MG63 (cell line): ENCODE measurements around the gene GFY. TPM values are rescaled to one million over a fixed set of nuclear protein-coding genes. Genes with fewer than 3 reads are reported as not detected.

Experiments
- DNase-seq: peaks from one replicate; pipeline ENCODE4 v3.0.0-alpha.2; 2020
- H3K27me3 ChIP-seq: fragments of 250-450 bp; sonication (Bioruptor Pico); 2 replicates; pipeline ENCODE4 v1.5.1; 2020; ENCODE audit warnings: mild to moderate bottlenecking, moderate library complexity
- H3K36me3 ChIP-seq: fragments of 250-450 bp; sonication (Bioruptor Pico); 2 replicates; pipeline ENCODE4 v1.5.1; 2020; ENCODE audit warnings: mild to moderate bottlenecking, moderate library complexity
- H3K4me3 ChIP-seq: fragments of 250-450 bp; sonication (Bioruptor Pico); 2 replicates; pipeline ENCODE4 v1.5.1; 2020; ENCODE audit warnings: mild to moderate bottlenecking, moderate library complexity
- H3K9me3 ChIP-seq: fragments of 250-450 bp; sonication (Bioruptor Pico); 2 replicates; pipeline ENCODE4 v1.5.1; 2020; ENCODE audit warnings: mild to moderate bottlenecking, moderate library complexity
- total RNA-seq: library from RNA; depleted of rRNA; stranded (reverse); fragments of >200 nt; shearing (Covaris generic); gene quantifications from 2 replicates; pipeline ENCODE4 v1.2.3, GENCODE V29; 2014; ENCODE audit warnings: low replicate concordance; rRNA removed

Gene GFY, protein sequence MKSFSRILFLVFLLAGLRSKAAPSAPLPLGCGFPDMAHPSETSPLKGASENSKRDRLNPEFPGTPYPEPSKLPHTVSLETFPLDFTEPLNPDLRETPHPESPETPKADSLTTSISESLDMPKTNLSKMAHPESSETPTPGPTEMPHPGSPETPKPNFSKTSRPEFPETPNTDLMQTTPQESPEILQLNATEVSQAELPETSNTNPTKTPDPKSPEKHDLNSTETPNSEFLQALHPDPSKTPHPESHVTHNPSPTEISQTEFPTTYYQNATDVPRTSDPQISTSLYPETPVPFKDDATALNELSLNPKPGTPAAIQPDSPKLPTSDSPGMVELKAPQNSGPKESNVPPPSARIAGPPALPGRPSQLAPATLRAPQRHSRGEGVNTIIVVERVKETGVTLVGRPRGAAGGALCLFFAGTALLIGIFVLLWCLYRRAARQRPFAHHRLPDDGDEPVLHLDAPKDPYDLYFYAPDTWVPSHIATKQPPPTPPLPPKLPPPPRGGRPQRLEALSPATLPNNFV
- not detected in 2 replicates for total RNA-seq

DNA sequence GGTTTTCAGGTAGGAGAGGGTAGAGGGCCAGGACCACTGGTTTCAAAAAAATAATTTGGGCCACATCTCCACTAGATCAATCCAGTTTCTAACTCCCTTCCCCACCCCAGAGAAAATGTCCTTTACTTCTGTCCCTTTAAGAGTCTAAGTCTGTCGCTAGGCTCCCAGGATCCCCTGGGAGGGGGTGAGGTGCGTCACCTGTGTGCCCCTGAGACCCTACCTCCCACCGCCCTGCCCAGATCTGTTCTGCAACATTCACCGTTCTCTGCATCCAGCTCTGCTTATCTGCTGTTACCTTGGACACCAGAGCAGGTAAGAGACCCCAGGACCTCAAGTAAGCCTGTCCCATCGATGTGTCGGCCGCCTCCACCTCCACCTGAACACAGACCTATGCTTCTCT is at the start of gene GFY:
GFY (plus strand) TSS at position 211 of the 400 bp plus-strand sequence. CDS start 1,043 bp downstream, outside the sequence.
- Histone ChIP-seq H3K4me3 (no peak within 1 kb of the TSS), H3K9me3 (no peaks in the 10 kb centered on the region), H3K27me3 (peaks cover 83% of the 10 kb centered on the region), H3K36me3 (no peaks in the 10 kb centered on the region)
- no peak for DNase-seq

DNA sequence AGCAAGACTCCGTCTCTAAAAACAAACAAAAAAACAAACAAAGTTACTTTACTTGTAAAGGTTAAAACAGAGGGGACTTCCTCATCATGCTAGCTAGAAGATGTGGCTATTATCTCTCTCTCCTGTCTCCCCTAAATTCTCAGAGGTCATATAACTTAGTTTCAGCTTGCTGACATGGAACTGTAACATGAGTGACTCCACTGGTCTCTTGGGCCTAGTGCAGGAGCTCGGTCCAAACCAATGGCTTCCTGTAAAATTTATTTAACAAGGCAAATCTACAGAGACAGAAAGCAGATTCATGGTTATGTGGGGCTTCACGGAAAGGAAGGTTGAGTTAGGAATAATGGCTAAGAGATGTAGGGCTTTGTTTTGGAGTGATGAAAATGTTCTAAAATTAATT is 46.7 kb upstream of the GFY start:
- Histone ChIP-seq H3K9me3 (peaks cover 13% of the 10 kb centered on the region), H3K27me3 (no peaks in the 10 kb centered on the region), H3K36me3 (no peaks in the 10 kb centered on the region), H3K4me3 (no peak overlapping the region)
- no peak for DNase-seq

DNA sequence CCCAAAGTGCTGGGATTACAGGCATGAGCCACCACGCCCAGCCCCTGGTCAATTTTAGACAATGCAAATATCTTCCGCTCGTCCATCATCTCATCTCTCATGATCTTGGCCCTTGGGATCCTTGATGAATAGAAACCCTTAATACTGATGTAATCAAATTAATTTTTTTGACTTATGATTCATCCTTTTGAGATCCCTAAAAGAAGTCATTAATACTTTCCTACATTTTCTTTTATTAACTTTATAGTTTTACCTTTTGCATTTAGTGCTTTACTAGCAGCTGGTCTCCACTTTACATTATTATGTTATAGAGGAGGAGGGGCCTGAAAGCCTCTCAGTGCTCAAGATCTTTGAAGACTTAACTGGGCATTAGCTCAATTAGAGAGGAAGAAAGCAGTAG is 44.8 kb upstream of the GFY start:
- peaks cover 5% of the 10 kb centered on the region; the same call in 1 of the 2 replicates for H3K27me3 ChIP-seq
- H3K9me3 ChIP-seq, result peaks cover 17% of the 10 kb centered on the region
- H3K4me3 ChIP-seq, result no peak overlapping the region
- DNase-seq, result no peak
- H3K36me3 ChIP-seq, result no peaks in the 10 kb centered on the region

DNA sequence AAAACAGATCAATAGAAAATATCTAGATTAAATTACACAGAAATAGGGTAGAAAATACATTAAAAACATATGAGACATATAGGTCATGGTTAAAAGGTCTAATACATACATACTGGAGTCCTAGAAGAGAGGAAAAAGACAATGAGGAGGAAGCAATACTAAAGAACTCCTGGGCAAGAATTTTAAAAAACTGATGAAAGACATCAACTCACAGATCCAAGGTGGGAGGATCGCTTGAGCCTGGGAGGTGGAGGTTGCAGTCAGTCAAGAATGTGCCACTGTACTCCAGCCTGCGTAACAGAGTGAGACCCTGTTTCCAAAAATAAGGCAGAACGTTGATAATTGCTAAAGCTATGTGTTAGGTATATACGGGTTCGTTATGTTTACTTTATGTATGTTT is 42.5 kb upstream of the GFY start:
- H3K9me3 ChIP-seq, result peaks cover 17% of the 10 kb centered on the region
- DNase-seq, result no peak
- no peaks in the 10 kb centered on the region for H3K36me3 ChIP-seq
- no peak overlapping the region for H3K4me3 ChIP-seq
- peaks cover 7% of the 10 kb centered on the region; the same call in 1 of the 2 replicates for H3K27me3 ChIP-seq

DNA sequence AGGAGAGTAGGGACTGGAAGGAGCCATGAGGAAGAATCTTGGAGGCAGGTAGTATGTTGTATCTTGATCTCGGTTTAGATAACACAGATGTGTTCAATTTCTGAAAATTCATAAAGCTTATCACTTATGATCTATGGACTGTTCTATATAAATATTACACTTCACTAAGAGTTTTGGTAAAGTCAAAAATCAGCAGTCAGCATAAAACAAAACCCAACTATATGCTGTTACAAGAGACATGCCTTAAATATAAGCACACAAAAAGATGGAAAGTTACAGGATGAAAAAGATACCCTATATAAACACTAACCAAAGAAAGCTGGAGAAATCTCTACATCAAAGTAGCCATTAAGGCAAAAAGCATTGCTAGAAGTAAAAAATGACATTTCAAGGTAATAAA is 41.6 kb upstream of the GFY start:
- peaks cover 17% of the 10 kb centered on the region for H3K9me3 ChIP-seq
- H3K36me3 ChIP-seq, result no peaks in the 10 kb centered on the region
- no peak overlapping the region for H3K4me3 ChIP-seq
- peaks cover 7% of the 10 kb centered on the region; the same call in 1 of the 2 replicates for H3K27me3 ChIP-seq
- no peak for DNase-seq

DNA sequence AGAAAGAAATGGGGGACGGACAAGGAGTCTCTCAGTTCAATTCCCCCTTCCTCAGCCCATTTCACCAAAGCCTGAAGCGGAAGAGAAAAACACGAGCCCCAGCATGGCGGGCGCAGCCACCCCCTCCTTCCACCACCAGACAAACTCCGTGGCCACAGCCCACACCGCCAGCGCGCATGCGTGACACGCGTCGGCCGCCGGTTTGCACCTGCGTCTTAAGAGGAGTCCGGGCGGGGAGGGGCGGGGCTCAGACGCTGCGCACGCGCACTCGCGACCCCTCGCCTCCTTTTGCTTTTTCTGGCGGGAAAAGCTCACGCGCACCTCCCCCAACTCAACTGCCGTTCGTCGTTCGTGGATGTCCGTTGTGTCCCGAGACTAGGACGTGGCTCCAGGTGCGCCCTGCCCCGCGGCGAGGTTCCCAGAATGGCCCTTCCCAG is 37.2 kb upstream of the GFY start, which contains the start of gene KASH5:
KASH5 (plus strand) TSS at position 314 of the 437 bp plus-strand sequence. CDS start 2,635 bp downstream, outside the sequence.
- Histone ChIP-seq H3K9me3 (peaks cover 5% of the 10 kb centered on the region), H3K36me3 (no peaks in the 10 kb centered on the region), H3K4me3 (no peak within 1 kb of the TSS), H3K27me3 (peaks cover 14% of the 10 kb centered on the region)
- peak; percentile 34 for DNase-seq

DNA sequence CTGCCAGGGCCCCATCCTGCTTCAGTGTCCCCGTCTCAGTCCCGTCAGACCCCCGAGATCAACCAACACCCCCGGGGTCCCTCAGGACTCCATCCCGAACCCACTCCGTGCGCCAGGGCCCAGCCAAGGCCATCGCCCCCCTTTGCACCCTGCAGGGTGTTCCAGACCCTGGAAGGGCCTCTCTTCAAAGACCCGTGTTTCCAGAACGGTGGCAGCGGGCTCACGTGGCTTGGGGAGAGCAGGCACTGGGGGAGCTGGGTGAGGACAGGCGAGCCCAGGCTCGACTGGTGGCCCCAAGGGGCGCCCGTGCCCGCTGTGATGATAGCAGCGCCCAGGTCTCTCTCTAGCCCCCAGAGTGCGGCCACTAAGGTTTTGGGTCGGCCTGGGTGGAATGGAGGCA is 35.8 kb upstream of the GFY start:
- no peak for DNase-seq
- Histone ChIP-seq H3K27me3 (peaks cover 12% of the 10 kb centered on the region), H3K36me3 (no peaks in the 10 kb centered on the region), H3K9me3 (no peaks in the 10 kb centered on the region; the same call in 1 of the 2 replicates), H3K4me3 (no peak overlapping the region)

DNA sequence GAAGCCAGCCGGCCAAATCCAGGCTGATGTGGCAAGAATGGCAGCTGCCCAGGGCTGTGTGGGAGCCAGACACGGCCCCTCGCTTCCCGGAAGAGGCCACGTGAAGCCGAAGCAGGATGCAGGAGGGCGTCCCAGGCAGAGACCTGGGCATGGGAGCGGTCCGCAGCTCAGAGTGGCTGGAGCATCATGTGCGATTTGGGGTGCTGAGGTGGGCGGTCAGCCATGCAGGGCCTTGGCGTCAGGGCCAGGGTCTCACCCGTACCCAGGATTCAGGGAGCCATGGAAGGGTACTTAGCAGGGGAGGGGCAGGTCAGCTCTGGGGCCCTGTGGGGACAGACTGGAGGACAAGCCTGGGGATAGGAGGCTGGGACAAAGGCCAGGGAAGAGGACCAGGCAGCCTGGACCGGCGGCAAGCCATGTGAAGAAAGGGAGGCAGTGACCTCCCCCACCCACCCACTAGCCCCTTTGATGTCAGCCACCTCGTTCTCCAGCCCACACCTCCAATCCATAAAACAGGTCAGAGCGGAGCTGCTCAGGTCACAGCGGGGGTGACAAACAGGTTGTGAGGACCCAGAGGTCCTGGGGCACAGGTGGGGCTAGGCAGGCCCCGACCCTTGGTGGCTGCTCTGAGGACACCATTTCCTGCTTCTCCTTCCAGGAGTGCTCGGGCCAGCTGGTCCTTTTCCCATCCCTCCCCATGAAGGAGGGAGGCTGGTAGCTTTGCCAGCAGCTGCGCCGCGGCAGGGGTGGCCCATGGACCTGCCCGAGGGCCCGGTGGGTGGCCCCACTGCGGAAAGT is 34.9 kb upstream of the GFY start:
- Histone ChIP-seq H3K9me3 (no peaks in the 10 kb centered on the region; the same call in 1 of the 2 replicates), H3K4me3 (no peak overlapping the region), H3K36me3 (no peaks in the 10 kb centered on the region), H3K27me3 (peaks cover 10% of the 10 kb centered on the region)
- no peak for DNase-seq

DNA sequence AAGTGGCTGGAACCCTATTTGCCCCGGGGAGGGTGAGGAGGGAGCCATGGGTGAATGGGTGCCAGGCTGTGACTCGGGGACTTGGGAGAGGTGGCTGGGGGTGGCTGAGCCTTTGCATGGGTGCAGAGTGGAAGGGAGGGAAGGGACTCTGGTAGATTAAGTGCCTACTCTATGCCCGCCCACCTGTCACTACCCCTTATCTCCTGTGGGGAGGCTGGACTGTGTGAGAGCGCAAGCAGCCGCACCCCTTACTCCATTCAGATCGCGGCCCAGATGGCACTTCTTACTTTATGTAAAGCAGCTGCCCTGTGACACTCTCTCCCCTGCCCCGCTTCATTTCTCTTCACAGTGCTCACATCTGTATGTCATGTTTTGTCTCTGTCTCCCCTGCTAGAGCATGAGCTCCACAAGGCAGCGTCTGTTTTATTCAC is 34.2 kb upstream of the GFY start:
- no peaks in the 10 kb centered on the region for H3K36me3 ChIP-seq
- H3K27me3 ChIP-seq, result peaks cover 7% of the 10 kb centered on the region
- DNase-seq, result no peak
- H3K4me3 ChIP-seq, result no peak overlapping the region
- H3K9me3 ChIP-seq, result no peaks in the 10 kb centered on the region

DNA sequence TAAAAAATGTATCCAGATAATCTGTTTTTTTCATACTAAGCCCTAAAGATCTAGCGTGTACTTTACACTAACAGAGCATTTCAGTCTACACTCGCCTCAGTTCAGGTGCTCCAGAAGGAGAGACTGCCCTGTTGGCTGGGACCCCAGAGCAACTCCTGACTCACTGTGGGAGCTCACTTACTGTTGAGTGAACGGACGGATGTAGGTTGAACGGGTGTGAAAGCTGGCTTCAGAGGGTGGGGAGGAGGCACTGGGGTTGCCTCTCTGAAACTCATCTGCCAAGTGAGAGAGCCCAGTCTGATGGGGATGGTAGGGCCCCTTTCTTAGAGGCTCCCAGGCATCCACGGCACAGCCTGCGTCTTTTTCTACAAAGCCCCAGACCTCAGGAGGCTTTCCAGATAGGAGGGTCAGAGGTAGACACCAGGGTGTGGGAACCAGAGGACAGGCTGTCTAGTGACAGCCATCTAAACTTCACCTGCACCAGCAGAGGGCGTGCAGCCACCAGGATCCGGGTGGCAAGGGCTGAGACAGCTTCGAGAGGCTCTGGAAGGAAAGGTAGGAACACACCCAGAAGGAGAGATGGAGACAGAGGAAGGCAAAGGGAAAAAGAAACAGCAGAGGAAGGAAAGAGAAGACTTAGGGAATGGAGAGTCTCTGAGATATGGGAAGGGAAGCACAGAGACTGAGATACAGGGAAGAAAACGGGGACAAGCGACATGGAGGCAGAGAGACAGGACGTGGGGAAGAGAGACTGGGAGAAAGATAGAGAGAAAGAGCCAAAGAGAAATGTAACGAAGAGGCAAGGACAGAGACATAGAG is 33.4 kb upstream of the GFY start:
- Histone ChIP-seq H3K36me3 (no peaks in the 10 kb centered on the region), H3K9me3 (no peaks in the 10 kb centered on the region), H3K4me3 (no peak overlapping the region), H3K27me3 (peaks cover 7% of the 10 kb centered on the region)
- DNase-seq, result peak; percentile 67

DNA sequence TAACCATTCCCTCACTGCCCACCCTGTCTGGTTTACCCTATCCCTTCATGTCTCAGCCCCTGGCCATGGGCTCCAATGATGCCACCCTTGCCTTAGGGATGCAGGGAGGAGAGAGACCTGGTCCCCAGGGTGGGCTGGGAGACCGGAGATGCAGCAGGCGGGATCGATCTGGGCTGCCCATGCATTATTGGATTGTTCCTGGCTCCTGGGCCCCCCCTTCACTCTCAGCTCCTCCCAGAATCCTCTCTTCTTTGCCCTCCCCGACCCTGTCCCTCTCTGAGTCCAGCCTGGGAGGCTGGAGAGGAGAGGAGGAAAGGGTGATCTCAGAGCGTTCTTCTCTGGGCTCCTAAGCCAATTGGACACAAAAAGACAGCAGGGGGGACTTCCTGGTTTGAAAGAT is 31.3 kb upstream of the GFY start:
- Histone ChIP-seq H3K27me3 (peaks cover 7% of the 10 kb centered on the region), H3K4me3 (no peak overlapping the region), H3K36me3 (no peaks in the 10 kb centered on the region), H3K9me3 (no peaks in the 10 kb centered on the region)
- no peak for DNase-seq

DNA sequence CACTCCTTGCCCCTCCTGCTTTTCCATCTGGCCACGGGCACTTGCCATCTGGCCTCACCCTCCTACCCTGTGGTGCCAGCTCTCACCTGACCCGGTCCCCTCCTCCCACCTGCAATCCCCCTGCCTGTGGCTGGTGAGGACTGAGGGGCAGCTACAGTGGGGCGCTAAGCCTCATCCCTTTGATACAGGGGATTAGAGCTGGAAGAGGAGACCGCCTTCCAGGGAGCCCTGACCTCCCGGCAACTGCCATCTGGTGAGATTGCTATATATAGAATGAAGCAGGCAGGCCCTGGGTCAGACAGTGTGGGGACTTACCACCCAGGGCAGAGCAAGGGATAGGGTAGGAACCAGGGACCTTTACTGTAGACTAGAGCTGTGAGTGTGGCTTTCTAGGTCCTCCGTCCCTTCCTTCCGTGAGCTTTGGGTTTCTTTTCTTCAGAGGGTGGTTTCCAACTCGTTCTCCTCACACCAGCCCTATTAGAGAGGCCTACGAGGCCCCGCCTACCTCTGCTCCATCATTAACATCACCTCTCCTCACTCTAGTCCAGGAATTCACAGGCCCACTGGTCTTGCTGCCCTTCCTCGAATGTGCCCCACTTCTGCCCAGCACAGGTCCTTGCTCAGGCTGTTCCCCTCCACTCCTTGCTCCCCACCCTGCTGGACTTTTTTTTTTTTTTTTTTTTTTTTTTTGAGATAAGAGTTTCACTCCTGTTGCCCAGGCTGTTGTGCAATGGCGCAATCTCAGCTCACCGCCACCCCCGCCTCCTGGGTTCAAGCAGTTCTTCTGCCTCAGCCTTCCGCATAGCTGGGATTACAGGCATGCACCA is 29.4 kb upstream of the GFY start:
- H3K36me3 ChIP-seq, result no peaks in the 10 kb centered on the region
- peaks cover 5% of the 10 kb centered on the region for H3K27me3 ChIP-seq
- H3K4me3 ChIP-seq, result no peak overlapping the region
- no peaks in the 10 kb centered on the region for H3K9me3 ChIP-seq
- DNase-seq, result no peak

DNA sequence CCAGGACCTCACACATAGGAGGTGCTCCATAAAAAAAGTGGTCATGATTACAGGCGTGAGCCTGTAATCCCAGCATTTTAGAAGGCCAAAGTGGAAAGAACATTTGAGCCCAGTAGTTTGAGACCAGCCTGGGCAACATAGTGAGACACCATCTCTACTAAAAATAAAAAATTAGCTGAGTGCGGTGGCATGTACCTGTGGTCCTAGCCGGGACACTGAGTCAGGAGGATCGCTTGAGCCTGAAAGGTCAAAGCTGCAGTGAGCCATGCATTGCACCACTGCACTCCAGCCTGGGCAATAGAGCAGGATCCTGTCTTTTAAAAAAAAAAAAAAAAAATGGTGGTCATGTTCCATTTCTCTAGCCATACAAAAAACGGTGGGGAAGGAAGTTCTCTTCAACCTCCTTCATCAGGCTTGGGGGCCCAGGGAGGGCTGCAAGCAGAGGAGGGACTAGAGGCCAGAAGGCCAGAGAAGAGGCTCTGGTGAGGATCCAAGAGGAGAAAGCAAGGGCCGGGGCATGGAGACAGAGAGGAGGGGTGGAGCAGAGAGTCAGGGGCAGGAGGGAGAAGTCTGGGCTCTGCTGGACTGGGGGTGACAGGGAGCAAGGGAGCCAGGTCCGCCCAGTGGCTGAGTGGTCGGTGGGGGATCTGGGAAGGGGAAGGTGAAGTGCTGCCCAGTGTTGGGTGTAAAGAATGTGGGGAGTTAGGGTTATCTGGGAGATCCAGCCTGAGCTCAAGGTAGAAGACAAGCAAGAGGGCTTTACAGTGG is 28.3 kb upstream of the GFY start:
- H3K27me3 ChIP-seq, result peaks cover 5% of the 10 kb centered on the region
- DNase-seq, result no peak
- H3K9me3 ChIP-seq, result no peaks in the 10 kb centered on the region
- no peak overlapping the region for H3K4me3 ChIP-seq
- no peaks in the 10 kb centered on the region for H3K36me3 ChIP-seq

DNA sequence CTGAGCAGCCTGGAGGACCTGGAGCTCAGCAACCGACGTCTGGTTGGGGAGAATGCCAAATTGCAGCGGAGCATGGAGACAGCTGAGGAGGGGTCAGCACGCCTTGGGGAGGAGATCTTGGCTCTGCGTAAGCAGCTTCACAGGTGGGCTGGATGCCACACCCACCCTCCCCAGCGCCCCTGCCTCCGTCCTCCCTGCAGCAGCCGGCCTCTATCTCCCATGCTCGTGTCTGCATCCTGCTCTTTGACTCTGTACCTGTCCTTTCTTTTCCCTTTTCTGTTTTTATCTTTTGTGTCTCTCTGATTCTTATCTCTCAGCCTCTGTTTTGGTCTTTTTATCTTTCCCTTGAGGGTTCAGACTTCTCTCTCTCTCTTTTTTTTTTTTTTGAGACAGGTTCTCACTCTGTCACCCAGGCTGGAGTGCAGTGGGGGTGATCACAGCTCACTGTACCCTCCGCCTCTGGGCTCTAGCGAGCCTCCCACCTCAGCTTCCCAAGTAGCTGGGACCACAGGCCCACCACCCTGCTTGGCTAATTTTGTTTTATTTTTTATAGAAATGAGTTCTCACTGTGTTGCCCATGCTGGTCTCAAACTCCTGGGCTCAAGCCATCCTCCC is 27.1 kb upstream of the GFY start:
- Histone ChIP-seq H3K27me3 (no peaks in the 10 kb centered on the region), H3K36me3 (no peaks in the 10 kb centered on the region), H3K4me3 (no peak overlapping the region), H3K9me3 (no peaks in the 10 kb centered on the region)
- no peak for DNase-seq

DNA sequence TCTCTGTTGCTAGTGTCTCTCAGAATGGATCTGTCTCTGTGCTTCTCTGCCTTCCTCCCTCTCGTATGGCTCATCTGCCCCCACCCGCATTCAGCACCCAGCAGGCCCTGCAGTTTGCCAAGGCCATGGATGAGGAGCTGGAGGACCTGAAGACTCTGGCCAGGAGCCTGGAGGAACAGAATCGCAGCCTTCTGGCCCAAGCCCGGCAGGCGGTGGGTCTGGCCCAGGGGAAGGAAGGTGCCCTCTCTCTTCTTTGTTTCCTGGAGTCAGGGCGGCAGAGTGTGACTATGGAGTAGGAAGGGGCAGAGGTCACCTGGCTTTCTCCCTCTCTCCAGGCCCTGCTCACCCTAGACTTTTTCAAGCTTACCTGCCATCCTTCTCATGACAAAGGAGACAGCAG is 26.3 kb upstream of the GFY start:
- no peak for DNase-seq
- Histone ChIP-seq H3K9me3 (no peaks in the 10 kb centered on the region), H3K4me3 (no peak overlapping the region), H3K27me3 (no peaks in the 10 kb centered on the region), H3K36me3 (no peaks in the 10 kb centered on the region)
